Measurements from ENCODE around the gene ZSCAN12.

ZSCAN12 gene

DNA sequence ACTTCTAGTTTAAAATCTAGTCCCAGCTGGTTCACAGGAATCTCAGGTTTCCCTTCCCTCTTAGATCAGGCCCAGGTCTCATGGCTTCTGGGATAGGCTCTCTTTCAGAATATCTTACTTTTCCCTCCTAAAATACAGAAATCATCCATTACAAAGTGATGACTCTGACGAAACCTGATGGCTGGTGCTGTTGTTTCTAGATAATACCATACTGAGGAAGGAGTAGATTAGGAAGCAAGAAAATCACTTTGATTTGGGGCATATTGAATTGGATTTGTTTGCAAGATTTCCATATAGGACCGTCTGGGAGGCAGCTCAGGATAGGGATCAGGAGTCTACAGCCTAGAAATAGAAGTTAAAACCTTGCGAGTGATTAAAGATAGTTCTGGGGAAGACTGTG is 46.2 kb downstream of the ZSCAN12 start:
- DNase-seq (ENCODE audit: extremely low spot score), result no peak
- TF ChIP-seq L3MBTL2 (conservative IDR thresholded peaks at IDR 0.05) (no peak), FOXK2 (IDR thresholded peaks at IDR 0.05) (no peak), SP1 (IDR thresholded peaks at IDR 0.05) (no peak), FOXM1 (IDR thresholded peaks at IDR 0.05; ENCODE audit: borderline replicate concordance) (no peak), ELF4 (IDR thresholded peaks at IDR 0.05) (no peak), FOXA1 (IDR thresholded peaks at IDR 0.05) (no peak), NFRKB (IDR thresholded peaks at IDR 0.05) (no peak), CTBP1 (IDR thresholded peaks at IDR 0.05; ENCODE audit: borderline replicate concordance) (no peak), BHLHE40 (IDR thresholded peaks at IDR 0.05; ENCODE audit: borderline replicate concordance) (no peak)
- TF ChIP-seq, protein P1, sequence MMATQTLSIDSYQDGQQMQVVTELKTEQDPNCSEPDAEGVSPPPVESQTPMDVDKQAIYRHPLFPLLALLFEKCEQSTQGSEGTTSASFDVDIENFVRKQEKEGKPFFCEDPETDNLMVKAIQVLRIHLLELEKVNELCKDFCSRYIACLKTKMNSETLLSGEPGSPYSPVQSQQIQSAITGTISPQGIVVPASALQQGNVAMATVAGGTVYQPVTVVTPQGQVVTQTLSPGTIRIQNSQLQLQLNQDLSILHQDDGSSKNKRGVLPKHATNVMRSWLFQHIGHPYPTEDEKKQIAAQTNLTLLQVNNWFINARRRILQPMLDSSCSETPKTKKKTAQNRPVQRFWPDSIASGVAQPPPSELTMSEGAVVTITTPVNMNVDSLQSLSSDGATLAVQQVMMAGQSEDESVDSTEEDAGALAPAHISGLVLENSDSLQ (IDR thresholded peaks at IDR 0.05), result no peak
- POLR2A ChIA-PET, result no interaction called here
- CTCF ChIA-PET, result no interaction called here

DNA sequence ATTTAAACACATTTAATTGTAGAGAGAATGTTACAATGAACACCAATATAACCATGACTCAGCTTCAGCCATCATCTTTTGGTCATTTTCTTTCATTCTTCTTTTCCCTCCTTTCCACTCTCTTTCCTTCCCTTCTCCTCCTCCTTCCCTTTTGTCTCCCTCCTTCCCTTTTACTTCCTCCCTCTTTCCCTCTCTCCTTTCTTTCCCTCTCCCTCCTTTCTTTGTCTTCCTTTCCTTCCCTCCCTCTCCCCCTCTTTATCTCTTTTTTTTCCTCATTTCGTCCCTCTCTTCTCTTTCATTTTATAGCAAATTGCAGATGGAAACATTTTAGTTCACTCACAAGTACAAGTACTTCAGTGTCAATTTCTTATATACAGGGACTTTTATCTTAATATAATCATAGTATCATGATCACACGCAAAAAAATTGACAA is 48.0 kb downstream of the ZSCAN12 start:
- ChIA-PET POLR2A (interaction anchor here (1.3 kb wide), 1 partner anchor 99 kb away, joined by 3 read pairs; the partner anchor contains the start of gene ZKSCAN4), CTCF (no interaction called here)
- DNase-seq (ENCODE audit: extremely low spot score), result no peak
- no peak for TF ChIP-seq ZNF384 (IDR thresholded peaks at IDR 0.05)
- TF ChIP-seq LEF1 (IDR thresholded peaks at IDR 0.05; ENCODE audit: borderline replicate concordance), result no peak
- TF ChIP-seq ELF4 (IDR thresholded peaks at IDR 0.05), result no peak
- no peak for TF ChIP-seq L3MBTL2 (conservative IDR thresholded peaks at IDR 0.05)

DNA sequence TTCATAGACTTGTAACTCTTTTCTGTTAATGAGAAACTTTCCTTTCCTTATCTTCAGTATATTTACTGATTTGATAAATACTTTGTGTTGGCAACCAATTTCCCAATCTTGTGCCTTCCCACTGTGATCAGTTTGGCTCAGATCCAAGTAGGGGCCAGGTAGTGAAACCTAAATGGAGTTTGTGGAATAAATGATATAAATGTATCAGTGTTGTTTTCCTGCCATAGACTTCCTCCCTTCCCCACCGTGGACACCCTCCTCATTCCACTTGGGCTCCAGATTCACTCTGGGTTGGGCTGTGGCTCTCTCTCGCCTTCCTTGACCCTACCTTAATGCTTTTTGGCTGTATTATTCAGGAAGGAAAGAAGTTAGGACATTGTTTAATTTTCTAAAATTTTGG is 48.5 kb downstream of the ZSCAN12 start:
- ChIA-PET CTCF (no interaction called here), POLR2A (interaction anchor here (1.3 kb wide), 1 partner anchor 99 kb away, joined by 3 read pairs; the partner anchor contains the start of gene ZKSCAN4)
- TF ChIP-seq ARNT (IDR thresholded peaks at IDR 0.05), result no peak
- TF ChIP-seq ZNF384 (IDR thresholded peaks at IDR 0.05), result no peak
- no peak for TF ChIP-seq BHLHE40 (IDR thresholded peaks at IDR 0.05; ENCODE audit: borderline replicate concordance)
- TF ChIP-seq CTBP1 (IDR thresholded peaks at IDR 0.05; ENCODE audit: borderline replicate concordance), result no peak
- no peak for TF ChIP-seq HDGF (IDR thresholded peaks at IDR 0.05; ENCODE audit: borderline replicate concordance)
- TF ChIP-seq, protein P1 (IDR thresholded peaks at IDR 0.05), result no peak
- TF ChIP-seq ELF4 (IDR thresholded peaks at IDR 0.05), result no peak
- no peak for TF ChIP-seq SUZ12 (IDR thresholded peaks at IDR 0.05)
- no peak for DNase-seq (ENCODE audit: extremely low spot score)

DNA sequence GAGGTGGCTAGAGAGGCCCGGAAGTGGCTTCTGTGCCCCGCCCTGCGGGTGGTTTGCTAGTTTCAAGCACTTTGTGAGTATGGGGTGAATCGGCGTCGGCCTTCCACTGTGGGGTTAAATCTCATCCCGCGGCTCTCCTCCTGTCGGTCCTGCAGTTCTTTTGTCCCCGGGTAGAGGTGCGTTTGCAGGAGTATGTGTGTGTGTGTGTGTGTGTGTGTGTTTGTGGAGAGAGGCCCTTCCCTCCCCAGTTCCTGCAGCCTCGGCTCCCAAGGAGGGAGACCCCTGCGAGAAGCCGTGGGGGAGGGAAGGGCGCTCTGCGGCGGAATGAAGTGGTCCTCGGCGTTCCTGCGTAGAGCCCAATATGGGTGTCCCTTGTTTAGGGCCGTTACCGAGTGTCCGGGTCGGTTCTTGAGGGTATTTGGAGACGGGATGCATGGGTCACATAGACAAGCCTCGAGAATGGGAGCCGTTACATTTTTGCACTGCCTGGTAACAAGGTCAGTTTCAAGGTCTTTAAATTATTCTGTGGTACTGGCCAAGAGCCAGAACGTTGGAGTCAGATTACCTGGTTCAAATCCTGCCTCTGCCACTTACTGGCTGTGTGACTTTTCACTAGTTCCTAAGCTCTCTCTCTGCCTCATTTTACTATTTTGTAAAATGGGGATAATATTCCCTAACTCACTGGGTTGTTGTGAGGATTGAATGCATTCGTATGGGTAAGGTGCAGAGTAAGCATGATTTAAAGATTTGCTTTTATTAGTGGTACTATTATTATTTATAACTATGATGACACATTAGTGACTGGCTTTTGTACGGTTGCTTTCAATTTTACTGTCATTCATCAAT is 49.4 kb downstream of the ZSCAN12 start, which contains the start of gene ZKSCAN3:
ZKSCAN3 (plus strand) TSS at position 56 of the 846 bp plus-strand sequence. CDS start 9,640 bp downstream, outside the sequence.
- ChIA-PET CTCF (interaction anchor here (0.6 kb wide), 2 partner anchors 12 to 270 kb away, joined by 3 read pairs; partner anchors contain the start of gene ZNF165), POLR2A (interaction anchor here (0.6 to 1.6 kb wide), 10 partner anchors 9 to 226 kb away, joined by 3 to 24 read pairs (median 4); partner anchors contain the start of genes PGBD1, ZKSCAN4, ZKSCAN8 and ZSCAN16)
- peak; percentile 81 for DNase-seq (ENCODE audit: extremely low spot score)
- TF ChIP-seq, protein P1 (IDR thresholded peaks at IDR 0.05), result no peak
- peak; percentile 63 for TF ChIP-seq ELF4 (IDR thresholded peaks at IDR 0.05)
- peak; percentile 31 for TF ChIP-seq L3MBTL2 (conservative IDR thresholded peaks at IDR 0.05)

DNA sequence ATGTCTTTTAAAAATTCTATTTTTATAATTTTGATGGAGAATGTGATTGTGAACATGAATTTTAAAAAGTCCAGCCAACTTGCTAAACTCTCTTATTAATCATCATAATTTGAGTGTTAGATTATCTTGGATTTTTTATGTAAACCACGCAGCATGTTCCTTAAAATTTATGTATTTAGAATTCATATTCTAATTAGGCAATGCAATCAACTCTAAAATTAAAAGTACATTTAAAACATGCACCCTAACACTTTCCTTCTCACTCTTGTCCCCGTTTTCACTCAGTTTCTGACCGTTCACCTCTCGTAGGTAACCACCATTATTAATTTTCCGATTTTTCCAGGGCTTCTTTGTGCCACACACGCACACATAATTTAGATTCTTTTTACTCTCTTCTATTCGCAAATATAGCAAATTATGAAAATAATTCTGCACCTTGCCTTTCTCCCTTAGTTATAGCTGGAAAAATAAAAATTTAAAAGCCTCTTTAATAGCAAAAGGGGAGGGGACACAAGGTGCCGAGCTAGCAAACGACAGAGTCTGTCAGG is 50.1 kb downstream of the ZSCAN12 start:
- ChIA-PET CTCF (no interaction called here), POLR2A (interaction anchor here (0.6 to 1.6 kb wide), 10 partner anchors 8 to 225 kb away, joined by 3 to 24 read pairs (median 4); partner anchors contain the start of genes PGBD1, ZKSCAN4, ZKSCAN8 and ZSCAN16)
- TF ChIP-seq L3MBTL2 (conservative IDR thresholded peaks at IDR 0.05) (no peak), TARDBP (IDR thresholded peaks at IDR 0.05) (no peak), ELF4 (IDR thresholded peaks at IDR 0.05) (no peak), NFRKB (IDR thresholded peaks at IDR 0.05) (no peak), BHLHE40 (IDR thresholded peaks at IDR 0.05; ENCODE audit: borderline replicate concordance) (no peak), LEF1 (IDR thresholded peaks at IDR 0.05; ENCODE audit: borderline replicate concordance) (no peak), SP1 (IDR thresholded peaks at IDR 0.05) (no peak), ARNT (IDR thresholded peaks at IDR 0.05) (no peak), SUZ12 (IDR thresholded peaks at IDR 0.05) (no peak), HDGF (IDR thresholded peaks at IDR 0.05; ENCODE audit: borderline replicate concordance) (no peak), ZNF384 (IDR thresholded peaks at IDR 0.05) (no peak), FOXK2 (IDR thresholded peaks at IDR 0.05) (no peak)
- TF ChIP-seq, protein P1 (IDR thresholded peaks at IDR 0.05), result no peak
- DNase-seq (ENCODE audit: extremely low spot score), result no peak
